H1 (cell line): ENCODE data around the gene FRMPD1. TPM values are rescaled to one million over a fixed set of nuclear protein-coding genes. Genes with fewer than 3 reads are reported as not detected.

Source experiments
- CBX5 ChIP-seq: fragments of 300-800, 300-1000 bp; sonication (generic); IDR thresholded peaks from 2 replicates; pipeline ENCODE4 v1.7.1; 2016; ENCODE audit warnings: antibody characterized with exemption, low read length, low read depth
- GABPA ChIP-seq: IDR thresholded peaks from 2 replicates; pipeline ENCODE4 v1.6.1; 2011; ENCODE audit warnings: mild to moderate bottlenecking, low read length, moderate library complexity, borderline replicate concordance; ENCODE audit not compliant: insufficient read depth
- RFX5 ChIP-seq: IDR thresholded peaks from 2 replicates; pipeline ENCODE4 v1.6.1; 2011; ENCODE audit warnings: low read depth, low read length, improper control_type of control experiment, borderline replicate concordance
- SRF ChIP-seq: IDR thresholded peaks from 2 replicates; pipeline ENCODE4 v1.6.1; 2011; ENCODE audit warnings: mild to moderate bottlenecking, low read depth, low read length, moderate library complexity
- polyA plus RNA-seq, 7 experiments: library from polyadenylated mRNA; depleted of rRNA in 3 of 7; stranded (reverse) in 5 of 7; unstranded in 2 of 7; fragments of >200 nt in 5 of 7; fragments of 200-250 nt in 2 of 7; gene quantifications; 1 replicate in 5 of 7; 2 replicates in 1 of 7; 4 replicates in 1 of 7; pipeline versions ENCODE4 v1.2.1 to v1.2.3, GENCODE V29; 2011 to 2013; ENCODE audit warnings: missing spikeins in 2 of 7, mixed read lengths in 2 of 7
- total RNA-seq: library from RNA; stranded (reverse); fragmentation: NEBNext Ultra II Directional; extraction: Animal tissue kit (Norgen Biotek cat#: 25700); gene quantifications from 2 replicates; pipeline ENCODE4 v1.2.1, GENCODE V29; 2021

FRMPD1 gene
- total and polyA plus RNA-seq, 2 of the 8 experiments (the other 6 are each of a cell fraction or from before 2014, with no cell fraction given) = 0.27 to 0.32 TPM

- no peak for TF ChIP-seq RFX5
- TF ChIP-seq SRF = no peak
- no peak for TF ChIP-seq GABPA
- no peak for TF ChIP-seq CBX5
- TF ChIP-seq, all 59 proteins: peak for 0
Measured at GRCh38 chr9:37700131-37700530, 49.4 kb downstream of the FRMPD1 start (continued).
